Omental fat pad (tissue), 4 donors: ENCODE results near the gene PSMD10. TPM values are rescaled to one million over a fixed set of nuclear protein-coding genes. Genes with fewer than 3 reads are reported as not detected.

Experiments
- ATAC-seq: fragments of 150-250 bp; one replicate; pipeline ENCODE4 v1.9.1; 2016; ENCODE audit warnings: mild to moderate bottlenecking, moderate library complexity; ENCODE audit not compliant: low FRiP score
- DNase-seq: peaks from one replicate; pipeline ENCODE4 v3.0.0-alpha.2; 2019; ENCODE audit warnings: low spot score
- CTCF ChIP-seq, 3 donors: fragments of 450-650 bp; IDR thresholded peaks; one replicate each; pipeline ENCODE4 v1.5.1; 2016 to 2017; ENCODE audit warnings: antibody characterized with exemption in 3 of 3, mild to moderate bottlenecking in 3 of 3, moderate library complexity in 2 of 3
- total RNA-seq, 4 donors: library from RNA; depleted of rRNA; stranded (reverse); fragments of >200 nt; gene quantifications; one replicate each; pipeline ENCODE4 v1.1.0, GENCODE V29; 2016

Gene PSMD10
- total RNA-seq, 4 donors from 2014 or later = 23.3 to 39.9 (median 28.2) TPM

DNA sequence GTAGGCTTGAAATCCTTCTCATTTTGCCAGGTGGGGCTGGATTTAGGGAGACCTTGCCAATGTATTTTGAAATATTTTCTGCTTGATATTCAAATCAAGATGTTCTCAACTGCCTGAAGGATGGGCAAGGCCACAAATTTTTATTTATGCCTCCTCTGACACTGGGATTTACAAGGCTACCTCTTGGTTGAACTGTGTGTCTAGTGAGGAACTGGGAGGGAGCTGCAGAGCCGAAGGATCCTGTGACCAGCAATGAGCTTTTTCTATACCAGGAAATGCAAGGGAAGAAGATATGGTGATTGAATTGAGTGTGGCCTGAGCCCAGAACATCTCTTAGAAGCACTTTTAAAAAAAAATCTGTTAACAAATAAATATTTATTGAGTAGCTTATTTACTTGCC is 31.5 kb downstream of the PSMD10 start:
- DNase-seq (no peak), ATAC-seq (no peak)
- TF ChIP-seq CTCF (IDR thresholded peaks at IDR 0.05) = no peak

DNA sequence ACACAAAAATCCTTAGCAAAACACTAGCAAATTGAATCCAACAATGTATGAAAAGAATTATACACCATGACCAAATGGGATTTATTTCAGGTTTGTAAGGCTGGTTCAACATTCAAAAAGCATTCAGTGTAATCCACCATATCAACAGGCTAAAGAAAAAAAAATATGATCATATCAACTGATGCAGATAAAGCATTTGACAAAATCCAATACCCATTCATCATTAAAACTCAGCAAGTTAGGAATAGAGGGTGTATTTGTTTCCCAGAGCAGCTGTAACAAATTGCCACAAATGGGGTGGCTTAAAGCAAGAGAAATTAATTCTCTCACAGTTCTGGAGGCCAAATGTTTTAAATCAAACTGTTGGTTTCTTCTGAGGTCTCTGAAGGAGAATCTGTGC is 35.8 kb downstream of the PSMD10 start:
- ATAC-seq = no peak
- TF ChIP-seq CTCF (IDR thresholded peaks at IDR 0.05) = no peak
- no peak for DNase-seq

DNA sequence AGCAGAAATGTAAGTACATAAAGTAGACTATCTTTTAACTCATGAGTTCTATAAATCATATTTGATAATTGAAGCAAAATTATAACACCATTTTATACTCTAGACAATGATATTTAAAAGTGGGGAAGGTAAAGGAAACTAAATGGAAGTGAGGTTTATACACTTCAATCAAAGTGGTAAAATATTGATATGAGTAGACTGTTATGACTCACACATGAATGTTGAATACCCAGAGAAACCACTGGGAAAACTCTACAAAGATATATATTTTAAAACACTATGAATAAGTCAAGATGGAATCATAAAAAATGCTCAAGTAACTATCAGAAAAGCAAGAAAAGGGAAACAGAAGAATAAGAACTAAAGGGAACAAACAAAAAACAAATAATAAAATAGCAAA is 38.1 kb downstream of the PSMD10 start:
- no peak for ATAC-seq
- TF ChIP-seq CTCF (IDR thresholded peaks at IDR 0.05) = no peak
- DNase-seq = no peak

GRCh38 chrX:108049649-108050048 is 41.7 kb downstream of the PSMD10 start:
- ATAC-seq = no peak
- no peak for TF ChIP-seq CTCF (IDR thresholded peaks at IDR 0.05)
- no peak for DNase-seq

- ATAC-seq = no peak
- DNase-seq = no peak
- no peak for TF ChIP-seq CTCF (IDR thresholded peaks at IDR 0.05)
Measured at GRCh38 chrX:108044554-108045256, 46.6 kb downstream of the PSMD10 start, which contains the start of gene VSIG1. VSIG1 (plus strand) TSS chrX:108045065; CDS start chrX:108045131, 66 bp downstream.

DNA sequence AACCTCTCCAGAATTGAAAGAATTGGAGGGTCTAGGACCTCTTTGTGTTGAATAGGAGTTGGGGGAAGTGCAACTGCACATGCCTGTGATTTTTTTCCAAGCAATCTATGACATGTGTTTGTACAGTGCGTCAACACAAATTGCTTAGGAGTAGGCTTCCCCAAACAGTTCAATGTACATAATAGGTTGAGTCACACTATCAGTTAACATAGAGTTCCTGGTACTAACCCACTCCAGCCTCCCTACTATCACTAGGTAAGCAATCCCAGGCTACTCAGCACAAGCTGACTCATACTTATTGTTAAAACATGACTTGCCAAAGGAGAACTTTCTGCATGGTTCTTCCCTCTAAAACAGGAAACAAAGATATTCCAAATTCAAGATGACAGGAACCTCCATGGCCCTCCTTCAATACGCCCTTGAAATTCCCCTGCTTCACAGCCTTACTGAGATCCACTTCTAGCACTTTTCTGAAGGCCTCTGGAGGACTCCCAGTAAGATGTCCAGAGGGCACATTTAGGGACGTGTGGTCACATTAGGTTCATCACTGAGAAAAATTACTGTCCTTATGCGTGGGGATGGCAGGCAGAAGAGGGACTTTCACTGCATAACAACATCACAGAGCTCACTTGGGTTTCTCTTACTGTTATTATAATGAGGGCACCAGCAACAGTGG is 54.9 kb downstream of the PSMD10 start:
- no peak for TF ChIP-seq CTCF (IDR thresholded peaks at IDR 0.05)
- DNase-seq (no peak), ATAC-seq (peak; percentile 57)

- ATAC-seq (no peak), DNase-seq (no peak)
- TF ChIP-seq CTCF (IDR thresholded peaks at IDR 0.05) = no peak
Measured at GRCh38 chrX:108034725-108035124, 56.6 kb downstream of the PSMD10 start.
